GM18907 (cell line): ENCODE results near the gene C6.
"Not testable (repeated sequence)": the region's sequence is repeated elsewhere in the genome, so short reads cannot be mapped to it uniquely, and the experiment has no call there.

Experiments
- ATAC-seq: cut with Tn5 transposase; IDR thresholded peaks from one replicate; pipeline ENCODE4 v1.9.1; 2021; ENCODE audit warnings: mild to moderate bottlenecking, moderate library complexity; ENCODE audit not compliant: unreplicated experiment

Gene C6

GRCh38 chr5:41213340-41213739 is at the start of gene C6:
Gene C6, minus strand, starts transcription at chr5:41213532. Its CDS starts 10,302 bp downstream, at chr5:41203230.
- ATAC-seq, result no peak

- ATAC-seq, result no peak
Measured at GRCh38 chr5:41256400-41256799, 43.1 kb upstream of the C6 start.

- ATAC-seq, result no peak
Measured at GRCh38 chr5:41253109-41253508, 39.8 kb upstream of the C6 start.

- ATAC-seq, result no peak
Measured at GRCh38 chr5:41252036-41252435, 38.7 kb upstream of the C6 start.

GRCh38 chr5:41250351-41250987 is 37.1 kb upstream of the C6 start:
- no peak for ATAC-seq

GRCh38 chr5:41247135-41247534 is 33.8 kb upstream of the C6 start:
- no peak for ATAC-seq

- no peak for ATAC-seq
Measured at GRCh38 chr5:41246376-41246775, 33.0 kb upstream of the C6 start.

- no peak for ATAC-seq
Measured at GRCh38 chr5:41243558-41243957, 30.2 kb upstream of the C6 start.

- ATAC-seq, result no peak
Measured at GRCh38 chr5:41240985-41241384, 27.7 kb upstream of the C6 start.

- ATAC-seq, result no peak
Measured at GRCh38 chr5:41240390-41240789, 27.1 kb upstream of the C6 start.

GRCh38 chr5:41234475-41234874 is 21.1 kb upstream of the C6 start:
- no peak for ATAC-seq

GRCh38 chr5:41232797-41233196 is 19.5 kb upstream of the C6 start:
- ATAC-seq, result no peak

- ATAC-seq, result not testable (repeated sequence)
Measured at GRCh38 chr5:41230276-41230675, 16.9 kb upstream of the C6 start.

- ATAC-seq, result no peak
Measured at GRCh38 chr5:41223962-41224361, 10.6 kb upstream of the C6 start.

- ATAC-seq, result no peak
Measured at GRCh38 chr5:41219658-41220269, 6.4 kb upstream of the C6 start.

GRCh38 chr5:41218929-41219657 is 5.8 kb upstream of the C6 start:
- no peak for ATAC-seq

GRCh38 chr5:41214182-41214581 is 850 bp upstream of the C6 start:
- ATAC-seq, result no peak

- no peak for ATAC-seq
Measured at GRCh38 chr5:41212935-41213334, 397 bp downstream of the C6 start.

- no peak for ATAC-seq
Measured at GRCh38 chr5:41211417-41211816, 1.9 kb downstream of the C6 start.

GRCh38 chr5:41205475-41205874 is 7.9 kb downstream of the C6 start:
- ATAC-seq, result not testable (repeated sequence)

GRCh38 chr5:41203033-41203432 is 10.3 kb downstream of the C6 start:
- ATAC-seq, result no peak

- ATAC-seq, result no peak
Measured at GRCh38 chr5:41201082-41201772, 12.1 kb downstream of the C6 start.
